Neural progenitor cell (in vitro differentiated cells): ENCODE data around the gene RINT1. TPM values are rescaled to one million over a fixed set of nuclear protein-coding genes. Genes with fewer than 3 reads are reported as not detected.

Experiments used
- DNase-seq: peaks from one replicate; pipeline ENCODE4 v3.0.0-alpha.2; 2016; ENCODE audit warnings: low spot score
- H2AFZ ChIP-seq: fragments of 200-600 bp; sonication (generic); replicated peaks from 2 replicates; pipeline ENCODE4 v1.6.1; 2016; ENCODE audit warnings: antibody characterized with exemption
- H3F3A ChIP-seq: fragments of 200-600 bp; sonication (generic); 2 replicates; pipeline ENCODE4 v1.6.1; 2016; ENCODE audit warnings: antibody characterized with exemption, low read depth
- H3K27ac ChIP-seq: fragments of 200-600 bp; sonication (generic); 2 replicates; pipeline ENCODE4 v1.5.1; 2016; ENCODE audit warnings: mild to moderate bottlenecking
- H3K27me3 ChIP-seq: fragments of 200-600 bp; sonication (generic); 2 replicates; pipeline ENCODE4 v1.6.1; 2016; ENCODE audit warnings: mild to moderate bottlenecking, moderate library complexity
- H3K36me3 ChIP-seq: fragments of 200-600 bp; sonication (generic); 2 replicates; pipeline ENCODE4 v1.5.1; 2016
- H3K4me1 ChIP-seq: fragments of 200-600 bp; sonication (generic); 2 replicates; pipeline ENCODE4 v1.6.1; 2016; ENCODE audit warnings: mixed run types
- H3K4me2 ChIP-seq: fragments of 200-600 bp; sonication (generic); 2 replicates; pipeline ENCODE4 v1.6.1; 2016
- H3K4me3 ChIP-seq: fragments of 200-600 bp; sonication (generic); 2 replicates; pipeline ENCODE4 v1.5.1; 2016
- H3K79me2 ChIP-seq: fragments of 200-600 bp; sonication (generic); 2 replicates; pipeline ENCODE4 v1.6.1; 2016; ENCODE audit warnings: low read depth
- H3K9ac ChIP-seq: fragments of 200-600 bp; sonication (generic); 2 replicates; pipeline ENCODE4 v1.6.1; 2016
- H3K9me3 ChIP-seq: fragments of 200-600 bp; sonication (generic); 2 replicates; pipeline ENCODE4 v1.5.1; 2016; ENCODE audit warnings: low read depth
- H4K20me1 ChIP-seq: fragments of 200-600 bp; sonication (generic); 2 replicates; pipeline ENCODE4 v1.6.1; 2016; ENCODE audit warnings: low read depth
- H3K27ac Mint-ChIP-seq: 3 replicates; pipeline ENCODE4 v1.8.0; 2021; ENCODE audit warnings: mixed read lengths
- H3K27me3 Mint-ChIP-seq: 2 replicates; pipeline ENCODE4 v1.8.0; 2022; ENCODE audit warnings: low read depth, mild to moderate bottlenecking, inconsistent platforms, moderate library complexity, mixed read lengths; ENCODE audit not compliant: insufficient read depth
- H3K36me3 Mint-ChIP-seq: 3 replicates; pipeline ENCODE4 v1.8.0; 2021; ENCODE audit warnings: mixed read lengths
- H3K4me1 Mint-ChIP-seq: 3 replicates; pipeline ENCODE4 v1.8.0; 2021; ENCODE audit warnings: mixed read lengths
- H3K4me3 Mint-ChIP-seq: 3 replicates; pipeline ENCODE4 v1.8.0; 2021; ENCODE audit warnings: mild to moderate bottlenecking, moderate library complexity, mixed read lengths
- H3K9me3 Mint-ChIP-seq: 3 replicates; pipeline ENCODE4 v1.8.0; 2020; ENCODE audit warnings: mixed read lengths
- CTCF ChIP-seq: fragments of 200-600 bp; sonication (generic); IDR thresholded peaks from 2 replicates; pipeline ENCODE4 v1.5.1; 2017; ENCODE audit warnings: antibody characterized with exemption, mild to moderate bottlenecking
- EZH2 ChIP-seq: fragments of 200-600 bp; sonication (generic); IDR thresholded peaks from 2 replicates; pipeline ENCODE4 v1.6.1; 2017; ENCODE audit warnings: antibody characterized with exemption, mild to moderate bottlenecking, moderate library complexity
- EZH2phosphoT487 ChIP-seq: fragments of 200-600 bp; sonication (generic); IDR thresholded peaks from 2 replicates; pipeline ENCODE4 v1.6.1; 2017; ENCODE audit warnings: antibody characterized with exemption
- total RNA-seq: library from RNA; depleted of rRNA; stranded (reverse); fragments of >200 nt; gene quantifications from 2 replicates; pipeline ENCODE4 v1.2.3, GENCODE V29; 2015; ENCODE audit warnings: low replicate concordance

RINT1 gene
- total RNA-seq, 1 donor from 2014 or later = 9.0 TPM

GRCh38 chr7:105612806-105613205 lies 80.8 kb downstream of the RINT1 start:
- no peak for DNase-seq
- H2AFZ ChIP-seq = no peak overlapping the region
- no peaks in the 10 kb centered on the region for H3F3A ChIP-seq
- no peak overlapping the region for H3K9ac ChIP-seq
- Mint-ChIP-seq H3K4me1 (peaks cover 3% of the 10 kb centered on the region), H3K36me3 (peaks cover 11% of the 10 kb centered on the region), H3K4me3 (no peak overlapping the region), H3K27ac (no peak overlapping the region), H3K27me3 (peaks cover 5% of the 10 kb centered on the region), H3K9me3 (no peaks in the 10 kb centered on the region)
- H3K4me3 ChIP-seq = no peak overlapping the region
- no peaks in the 10 kb centered on the region for H3K79me2 ChIP-seq
- no peaks in the 10 kb centered on the region for H4K20me1 ChIP-seq
- H3K4me2 ChIP-seq = no peak overlapping the region
- H3K4me1 ChIP-seq = no peaks in the 10 kb centered on the region
- no peaks in the 10 kb centered on the region for H3K9me3 ChIP-seq
- no peaks in the 10 kb centered on the region for H3K27me3 ChIP-seq
- TF ChIP-seq EZH2phosphoT487 (no peak), CTCF (no peak), EZH2 (no peak)
- no peak overlapping the region for H3K27ac ChIP-seq
- H3K36me3 ChIP-seq = no peaks in the 10 kb centered on the region

GRCh38 chr7:105613611-105614330 lies 81.8 kb downstream of the RINT1 start:
- H3K27ac Mint-ChIP-seq = no peak overlapping the region
- H3K4me1 ChIP-seq = no peaks in the 10 kb centered on the region
- no peak overlapping the region for H3K9ac ChIP-seq
- no peak overlapping the region for H2AFZ ChIP-seq
- no peaks in the 10 kb centered on the region for H3K36me3 ChIP-seq
- H3K4me2 ChIP-seq = no peak overlapping the region
- H3K79me2 ChIP-seq = no peaks in the 10 kb centered on the region
- H3K27me3 Mint-ChIP-seq = peaks cover 5% of the 10 kb centered on the region
- H4K20me1 ChIP-seq = no peaks in the 10 kb centered on the region
- DNase-seq = no peak
- no peaks in the 10 kb centered on the region for H3K9me3 Mint-ChIP-seq
- H3F3A ChIP-seq = no peaks in the 10 kb centered on the region
- no peak for TF ChIP-seq CTCF
- no peaks in the 10 kb centered on the region for H3K27me3 ChIP-seq
- H3K9me3 ChIP-seq = no peaks in the 10 kb centered on the region
- H3K36me3 Mint-ChIP-seq = peaks cover 12% of the 10 kb centered on the region
- H3K4me1 Mint-ChIP-seq = peaks cover 2% of the 10 kb centered on the region
- H3K4me3 Mint-ChIP-seq = no peak overlapping the region
- no peak overlapping the region for H3K27ac ChIP-seq
- H3K4me3 ChIP-seq = no peak overlapping the region

GRCh38 chr7:105614341-105614840 lies 82.4 kb downstream of the RINT1 start:
- no peak overlapping the region for H3K27ac ChIP-seq
- no peak overlapping the region for H3K4me3 Mint-ChIP-seq
- H3K36me3 ChIP-seq = no peaks in the 10 kb centered on the region
- H3K9me3 Mint-ChIP-seq = no peaks in the 10 kb centered on the region
- H3K36me3 Mint-ChIP-seq = peaks cover 13% of the 10 kb centered on the region
- TF ChIP-seq CTCF (no peak), EZH2phosphoT487 (no peak), EZH2 (no peak)
- no peak overlapping the region for H3K4me3 ChIP-seq
- H4K20me1 ChIP-seq = no peaks in the 10 kb centered on the region
- no peaks in the 10 kb centered on the region for H3K27me3 ChIP-seq
- H3K27ac Mint-ChIP-seq = peak overlapping the region; percentile 18
- H3K27me3 Mint-ChIP-seq = peaks cover 5% of the 10 kb centered on the region
- no peak overlapping the region for H3K4me2 ChIP-seq
- DNase-seq = no peak
- no peaks in the 10 kb centered on the region for H3F3A ChIP-seq
- H3K9ac ChIP-seq = no peak overlapping the region
- H2AFZ ChIP-seq = no peak overlapping the region
- H3K79me2 ChIP-seq = no peaks in the 10 kb centered on the region
- no peaks in the 10 kb centered on the region for H3K4me1 Mint-ChIP-seq
- no peaks in the 10 kb centered on the region for H3K9me3 ChIP-seq
- no peaks in the 10 kb centered on the region for H3K4me1 ChIP-seq

Other genes with a start within 250 kb of the RINT1 start
- 44.2 and 54.1 TPM in 2 replicates for gene SRPK2, start 143.3 kb upstream of the RINT1 start, total RNA-seq
- gene PUS7, start 9.9 kb upstream of the RINT1 start, total RNA-seq = 28.7 and 39.8 TPM in 2 replicates
- gene EFCAB10, start 49.3 kb downstream of the RINT1 start, total RNA-seq = 1.1 and 5.0 TPM in 2 replicates